Hematopoietic multipotent progenitor cell treated with erythropoietin and hydrocortisone succinate and interleukin-3 and kit ligand, for 8 days (in vitro differentiated cells): ENCODE measurements around the gene MGAM2.

Experiments
- DNase-seq: peaks from one replicate; pipeline ENCODE4 v3.0.0-alpha.2; 2015

Gene MGAM2

GRCh38 chr7:142180426-142180825 lies 68.9 kb downstream of the MGAM2 start:
- DNase-seq, result no peak

DNA sequence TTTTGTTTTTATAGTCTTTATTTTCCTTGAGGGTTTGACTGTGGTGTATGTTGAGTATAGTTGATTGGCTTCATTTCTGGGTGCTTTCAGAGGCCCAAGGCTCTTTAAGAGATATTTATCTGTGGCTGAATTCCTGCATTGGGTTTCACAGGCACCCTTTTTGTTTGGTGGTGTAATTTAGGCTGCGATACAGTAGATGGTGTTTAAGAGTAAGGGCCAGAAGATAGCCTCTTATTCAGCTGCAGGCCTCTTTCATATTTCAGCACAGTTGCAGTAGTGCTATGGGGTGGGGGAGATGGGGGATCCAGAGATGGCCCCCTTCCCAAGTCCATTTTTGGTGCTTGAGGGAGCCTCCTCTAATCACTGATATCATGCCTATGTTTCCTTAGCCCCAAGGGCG lies 69.7 kb downstream of the MGAM2 start:
- no peak for DNase-seq

DNA sequence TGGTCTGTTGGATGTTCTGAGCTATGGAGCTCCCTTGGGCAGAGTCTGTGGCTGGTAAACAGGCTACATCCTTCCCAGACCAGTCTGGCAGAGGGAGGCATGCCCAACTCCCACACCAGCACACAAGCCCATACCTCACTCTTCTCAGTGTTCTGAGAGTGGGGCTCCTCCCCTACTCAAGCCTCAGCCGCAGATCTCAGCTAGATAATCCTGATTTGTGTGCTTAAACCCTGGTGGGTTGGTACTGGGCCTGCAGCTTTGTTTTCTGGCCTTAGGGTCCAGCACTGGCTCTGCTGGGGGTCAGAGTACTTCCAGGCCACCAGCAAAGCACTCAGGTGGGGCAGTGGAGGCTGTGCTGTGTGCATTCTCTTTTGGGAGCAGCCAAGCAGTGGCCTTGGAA lies 70.4 kb downstream of the MGAM2 start:
- no peak for DNase-seq

GRCh38 chr7:142185069-142185468 lies 73.6 kb downstream of the MGAM2 start:
- DNase-seq, result no peak

GRCh38 chr7:142185801-142186200 lies 74.3 kb downstream of the MGAM2 start:
- no peak for DNase-seq

DNA sequence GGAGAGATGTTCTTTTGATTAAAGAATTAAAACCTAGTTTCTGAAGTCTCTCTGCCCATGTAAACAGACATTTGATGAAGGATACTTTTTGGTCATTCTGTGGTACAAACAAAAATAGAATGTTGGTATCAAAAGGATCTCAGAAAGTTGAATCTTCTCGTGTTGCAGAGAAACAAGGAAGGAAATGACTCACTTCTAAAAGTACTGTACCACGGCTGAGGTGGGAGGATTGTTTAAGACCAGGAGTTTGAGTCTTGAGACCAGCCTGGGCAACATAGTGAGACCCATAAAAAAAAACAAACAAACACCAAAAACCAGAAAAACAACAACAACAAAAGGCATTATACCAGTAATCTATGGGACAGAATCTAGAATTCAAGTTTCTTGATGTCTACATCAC lies 76.6 kb downstream of the MGAM2 start:
- no peak for DNase-seq

DNA sequence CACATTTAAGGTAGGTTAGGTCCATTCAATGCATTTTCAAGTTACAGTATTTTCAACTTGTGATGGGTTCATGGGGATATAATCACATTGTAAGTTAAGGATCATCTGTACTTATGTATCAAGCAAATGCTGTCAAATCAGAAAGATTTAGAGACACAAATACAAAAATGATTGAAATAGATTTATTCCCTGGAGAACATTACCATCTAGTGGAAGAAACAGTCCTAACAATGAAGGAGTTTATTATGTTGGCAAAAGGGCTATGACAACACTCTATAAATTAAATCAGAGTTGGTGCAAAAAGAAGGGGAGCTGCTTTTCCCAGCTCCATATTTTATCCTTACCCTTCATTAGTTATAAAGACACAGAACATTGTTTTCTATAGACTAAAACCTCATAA lies 77.3 kb downstream of the MGAM2 start:
- DNase-seq, result peak; percentile 21

GRCh38 chr7:142194201-142194600 lies 82.7 kb downstream of the MGAM2 start:
- no peak for DNase-seq

GRCh38 chr7:142196066-142196840 lies 84.7 kb downstream of the MGAM2 start:
- no peak for DNase-seq

DNA sequence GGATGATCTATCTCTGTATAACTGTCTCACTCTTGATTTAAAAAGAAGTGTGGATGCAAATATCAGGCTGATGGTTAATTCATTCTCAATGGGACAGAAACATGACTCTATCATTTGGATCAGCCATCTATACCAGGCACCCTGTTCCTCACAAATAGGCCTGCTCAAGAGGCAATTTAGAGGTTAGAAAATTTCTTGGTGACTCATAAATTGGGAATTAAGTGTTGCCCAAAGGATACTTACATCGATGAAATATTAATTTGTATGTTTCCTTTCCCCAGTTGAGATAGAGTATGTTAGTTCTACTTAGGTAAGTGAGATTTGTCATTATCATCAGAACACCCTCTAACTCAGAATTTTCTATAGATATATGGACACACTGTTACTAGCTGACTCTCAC lies 88.7 kb downstream of the MGAM2 start:
- DNase-seq, result no peak

DNA sequence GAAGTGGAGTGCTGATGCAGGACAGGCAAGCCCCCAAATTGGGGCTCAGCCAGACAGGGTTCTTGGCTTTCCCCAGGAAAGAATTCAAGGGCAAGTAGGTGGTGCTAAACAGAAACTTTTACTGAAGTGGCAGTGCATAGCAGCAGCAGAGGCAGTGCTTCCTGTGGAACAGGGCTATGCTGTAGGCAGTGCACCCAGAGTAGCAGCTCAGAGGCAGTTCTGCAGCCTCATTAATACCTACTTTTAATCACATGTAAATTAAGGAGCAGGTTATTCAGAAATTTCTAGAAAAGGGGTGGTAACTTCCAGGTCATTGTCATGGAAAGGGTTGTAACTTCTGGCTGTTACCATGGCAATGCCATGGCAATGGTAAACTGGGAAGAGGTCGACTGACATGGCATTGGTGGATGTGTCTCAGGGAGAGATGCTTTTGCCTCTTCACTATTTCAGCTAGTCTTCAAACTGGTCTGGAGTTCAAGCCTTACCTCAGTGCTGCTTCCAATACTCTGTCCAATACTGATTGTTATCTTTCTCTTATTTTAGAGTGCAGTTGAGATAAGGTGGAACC lies 117.1 kb downstream of the MGAM2 start:
- no peak for DNase-seq

DNA sequence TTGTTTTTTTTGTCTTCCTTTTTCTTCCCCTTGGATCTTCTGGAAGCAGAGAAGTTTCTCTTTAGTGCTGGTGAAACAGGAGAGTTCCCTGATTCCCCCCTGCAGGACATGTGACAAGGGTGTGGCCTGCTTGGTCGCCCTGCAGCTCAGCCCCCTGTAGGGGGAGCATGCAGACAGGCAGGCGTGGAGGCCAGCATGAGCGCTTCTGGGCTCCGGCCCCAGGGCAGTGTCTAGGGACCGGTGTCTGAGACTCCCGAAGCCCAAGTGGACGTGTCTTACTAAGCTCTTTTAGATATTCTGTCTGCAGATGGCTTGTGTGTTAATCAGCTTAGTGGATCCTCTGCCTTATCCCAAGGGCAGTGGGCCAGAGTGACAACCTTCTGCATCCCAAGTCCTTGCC lies 120.2 kb downstream of the MGAM2 start:
- DNase-seq, result peak; percentile 11

DNA sequence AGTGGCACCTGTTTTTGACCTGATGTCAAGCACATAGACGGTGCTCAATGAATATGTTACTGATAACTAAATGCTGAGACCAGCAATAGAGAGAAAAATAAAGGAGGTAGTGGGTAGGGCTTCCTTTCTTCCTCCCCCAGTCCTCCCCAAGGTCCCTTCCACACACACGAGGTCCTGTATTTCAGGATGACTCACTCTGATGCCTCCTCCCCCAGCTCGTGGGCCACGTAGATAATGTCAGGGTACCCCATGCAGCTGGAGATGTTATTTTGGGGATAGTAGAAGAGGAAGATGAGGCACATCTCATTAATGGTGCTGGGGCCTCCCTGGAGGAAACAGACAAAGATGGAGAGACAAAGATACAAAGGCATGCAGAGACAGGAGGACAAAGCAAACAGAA lies 129.0 kb downstream of the MGAM2 start:
- DNase-seq, result no peak

- no peak for DNase-seq
Measured at GRCh38 chr7:142243823-142244222, 132.3 kb downstream of the MGAM2 start.

- no peak for DNase-seq
Measured at GRCh38 chr7:142248166-142249160, 136.9 kb downstream of the MGAM2 start.

DNA sequence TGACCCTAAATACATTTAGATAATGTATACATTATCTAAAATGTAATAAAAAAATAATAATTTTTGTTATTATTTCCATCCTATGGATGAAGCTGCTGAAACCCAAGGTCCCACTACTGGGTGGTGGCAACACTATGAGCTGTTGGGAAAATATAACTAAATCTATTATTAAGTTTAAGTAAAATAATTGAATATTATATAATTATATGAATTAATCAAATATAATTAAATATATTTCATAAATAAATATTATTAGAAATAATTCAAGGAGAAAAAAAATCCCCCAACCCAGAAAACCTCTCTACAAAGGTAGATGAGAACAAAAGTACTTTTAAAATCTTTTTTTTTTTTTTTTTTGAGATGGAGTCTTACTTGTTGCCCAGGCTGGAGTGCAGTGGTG lies 138.4 kb downstream of the MGAM2 start:
- no peak for DNase-seq

DNA sequence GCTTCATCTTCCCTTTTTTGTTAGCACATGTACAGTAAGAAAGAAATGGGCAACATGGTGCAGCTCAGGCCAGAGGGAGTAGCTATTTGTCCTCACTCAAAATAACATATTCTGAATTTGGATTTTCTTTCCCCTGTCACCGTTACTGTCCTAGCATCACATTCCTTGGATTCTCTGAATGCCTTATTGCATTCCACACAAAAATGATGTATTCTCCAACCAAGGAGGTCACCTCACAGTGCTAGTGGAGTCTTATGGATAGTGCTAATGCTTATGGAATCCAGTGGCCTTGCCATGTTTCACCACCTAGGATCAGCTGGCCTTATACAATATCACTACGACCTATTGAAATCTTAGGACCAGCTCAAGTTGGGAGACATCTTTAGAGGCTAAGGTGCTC lies 139.2 kb downstream of the MGAM2 start:
- DNase-seq, result no peak

GRCh38 chr7:142257958-142258357 lies 146.4 kb downstream of the MGAM2 start, which contains the start of gene PRSS58:
Gene PRSS58, minus strand, starts transcription at chr7:142258058. Its CDS starts 351 bp downstream, at chr7:142257707.
- DNase-seq, result no peak

DNA sequence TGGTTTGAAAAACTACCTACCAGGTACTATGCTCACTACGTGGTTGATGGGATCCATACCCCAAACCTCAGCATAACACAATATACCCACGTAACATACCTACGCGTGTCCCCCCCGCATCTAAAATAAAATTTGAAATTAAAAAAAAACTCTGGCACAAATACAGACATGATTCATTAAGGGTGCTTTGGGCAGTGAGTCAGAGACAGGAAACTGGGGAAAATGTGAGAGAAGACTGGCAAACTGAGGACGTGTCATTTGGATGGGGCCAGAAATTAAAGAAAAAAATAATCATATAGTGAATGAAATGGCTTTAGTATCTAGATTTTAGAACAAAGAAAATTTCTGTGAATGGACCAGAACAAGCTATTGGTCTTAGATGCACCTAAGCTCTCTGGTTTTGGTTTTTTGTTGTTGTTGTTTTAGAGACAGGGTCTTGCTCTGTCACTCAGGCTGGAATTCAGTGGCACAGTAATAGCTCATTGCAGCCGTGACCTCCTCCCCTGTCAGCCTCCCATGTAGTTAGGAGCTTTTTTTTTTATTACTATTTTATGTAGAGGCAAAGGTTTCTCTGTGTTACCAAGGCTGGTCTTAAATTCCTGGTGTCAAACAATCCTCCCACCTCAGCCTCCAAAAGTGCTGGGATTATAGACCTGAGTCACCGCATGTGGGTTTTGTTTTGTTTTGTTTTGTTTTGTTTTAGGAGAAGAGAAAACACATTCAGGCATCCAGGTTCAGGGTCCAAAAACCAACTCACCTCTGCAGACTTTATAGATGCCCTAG lies 152.3 kb downstream of the MGAM2 start:
- DNase-seq, result no peak
